ENCODE data around the gene ASPA.

DNA sequence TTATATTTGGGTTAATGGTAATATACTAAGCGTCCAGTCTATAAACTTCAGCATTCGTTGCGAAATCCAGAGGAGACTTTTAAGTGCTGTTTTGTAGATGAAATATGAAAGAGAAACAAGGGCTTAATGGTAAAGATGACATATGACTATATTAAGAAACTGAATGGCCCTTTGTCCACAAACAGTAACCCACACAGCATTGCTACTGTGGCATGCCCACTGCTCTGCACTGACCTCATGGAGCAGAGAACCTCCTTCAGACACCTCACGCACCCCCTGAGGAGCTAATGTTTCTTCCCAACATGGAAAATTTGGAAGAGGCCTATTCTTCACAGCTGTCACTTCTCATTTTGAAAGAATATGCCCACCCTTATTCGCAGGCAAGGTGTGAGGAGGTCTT, 26.7 kb downstream of the ASPA start:
- TF ChIP-seq, protein P1, sequence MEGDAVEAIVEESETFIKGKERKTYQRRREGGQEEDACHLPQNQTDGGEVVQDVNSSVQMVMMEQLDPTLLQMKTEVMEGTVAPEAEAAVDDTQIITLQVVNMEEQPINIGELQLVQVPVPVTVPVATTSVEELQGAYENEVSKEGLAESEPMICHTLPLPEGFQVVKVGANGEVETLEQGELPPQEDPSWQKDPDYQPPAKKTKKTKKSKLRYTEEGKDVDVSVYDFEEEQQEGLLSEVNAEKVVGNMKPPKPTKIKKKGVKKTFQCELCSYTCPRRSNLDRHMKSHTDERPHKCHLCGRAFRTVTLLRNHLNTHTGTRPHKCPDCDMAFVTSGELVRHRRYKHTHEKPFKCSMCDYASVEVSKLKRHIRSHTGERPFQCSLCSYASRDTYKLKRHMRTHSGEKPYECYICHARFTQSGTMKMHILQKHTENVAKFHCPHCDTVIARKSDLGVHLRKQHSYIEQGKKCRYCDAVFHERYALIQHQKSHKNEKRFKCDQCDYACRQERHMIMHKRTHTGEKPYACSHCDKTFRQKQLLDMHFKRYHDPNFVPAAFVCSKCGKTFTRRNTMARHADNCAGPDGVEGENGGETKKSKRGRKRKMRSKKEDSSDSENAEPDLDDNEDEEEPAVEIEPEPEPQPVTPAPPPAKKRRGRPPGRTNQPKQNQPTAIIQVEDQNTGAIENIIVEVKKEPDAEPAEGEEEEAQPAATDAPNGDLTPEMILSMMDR (IDR thresholded peaks at IDR 0.05): no peak
- TF ChIP-seq ZFX (IDR thresholded peaks at IDR 0.05; ENCODE audit: borderline replicate concordance): no peak
